SK-N-MC (cell line): ENCODE results near the gene CDH12.

ENCODE experiments used
- EZH2 ChIP-seq: fragments of 200-600 bp; sonication (generic); IDR thresholded peaks from one replicate; pipeline ENCODE4 v1.6.1; 2017; ENCODE audit warnings: antibody characterized with exemption
- FOXP2 ChIP-seq: optimal IDR thresholded peaks from 2 replicates; pipeline ENCODE3; 2011; ENCODE audit warnings: mild to moderate bottlenecking, moderate library complexity; ENCODE audit not compliant: insufficient read depth; ENCODE audit errors: extremely low read length, control extremely low read depth
- POLR2AphosphoS5 ChIP-seq: IDR thresholded peaks from 2 replicates; pipeline ENCODE4 v1.6.1; 2012; ENCODE audit warnings: mild to moderate bottlenecking, low read depth, low read length, borderline replicate concordance

GRCh38 chr5:22751536-22751935 is 101.6 kb downstream of the CDH12 start:
- no peak for TF ChIP-seq POLR2AphosphoS5
- TF ChIP-seq EZH2: no peak
- no peak for TF ChIP-seq FOXP2
